Panc1 (cell line): ENCODE data around the gene TAB2. TPM values are rescaled to one million over a fixed set of nuclear protein-coding genes. Genes with fewer than 3 reads are reported as not detected.
"Not testable (repeated sequence)": the region's sequence is repeated elsewhere in the genome, so short reads cannot be mapped to it uniquely, and the experiment has no call there.

Experiments
- ATAC-seq: fragments of 200-7000 bp; cut with Tn5 transposase; 2 replicates; pipeline ENCODE4 v1.9.1; 2020; ENCODE audit warnings: mild to moderate bottlenecking, moderate library complexity
- BruUV-seq: library from RNA; stranded (reverse); fragments of 400-500 nt; replicated peaks from 2 replicates; lab custom pipeline; 2021; lab: Mats Ljungman, UMichigan
- CTCF ChIA-PET: fragments of 300-600 bp; sonication (Branson Sonifier 250); formaldehyde crosslinking; loops from one replicate; lab custom pipeline; 2022; ENCODE audit warnings: antibody characterized with exemption; lab: Charles Lee
- POLR2A ChIA-PET: fragments of 300-600 bp; sonication (Branson Sonifier 250); formaldehyde crosslinking; loops from one replicate; lab custom pipeline; 2022; ENCODE audit warnings: antibody characterized with exemption; lab: Charles Lee
- DNase-seq: peaks from one replicate; pipeline ENCODE4 v3.0.0-alpha.2; 2010; ENCODE audit warnings: low read depth, low spot score
- H3K27ac ChIP-seq: 2 replicates; pipeline ENCODE4 v1.5.1; 2011; ENCODE audit warnings: mild to moderate bottlenecking, low read length, inconsistent platforms
- H3K27me3 ChIP-seq: fragments of 200-500 bp; sonication (Bioruptor generic); 2 replicates; pipeline ENCODE4 v1.6.0; 2014; ENCODE audit warnings: low read length, inconsistent platforms; ENCODE audit not compliant: control insufficient read depth, insufficient read depth
- H3K36me3 ChIP-seq: fragments of 200-500 bp; sonication (Bioruptor generic); 2 replicates; pipeline ENCODE4 v1.5.1; 2014; ENCODE audit warnings: inconsistent platforms, mild to moderate bottlenecking, low read length, moderate library complexity; ENCODE audit not compliant: control insufficient read depth, insufficient read depth
- H3K4me1 ChIP-seq: 2 replicates; pipeline ENCODE4 v1.5.1; 2011; ENCODE audit warnings: inconsistent platforms, mild to moderate bottlenecking, low read length, moderate library complexity; ENCODE audit not compliant: control insufficient read depth, insufficient read depth
- H3K4me3 ChIP-seq, 2 experiments: 2 replicates each; pipeline ENCODE4 v1.5.1; 2011 to 2012; ENCODE audit warnings: low read depth in 2 of 2, low read length in 2 of 2, mild to moderate bottlenecking in 2 of 2, inconsistent platforms in 1 of 2, moderate library complexity in 1 of 2
- H3K9me3 ChIP-seq: fragments of 200-500 bp; sonication (Bioruptor generic); 2 replicates; pipeline ENCODE4 v1.5.1; 2014; ENCODE audit warnings: low read depth, mild to moderate bottlenecking, inconsistent platforms, low read length, moderate library complexity; ENCODE audit not compliant: control insufficient read depth, insufficient read depth
- CTCF ChIP-seq: fragments of 450-650 bp; IDR thresholded peaks from 2 replicates; pipeline ENCODE4 v1.5.1; 2017; ENCODE audit warnings: mild to moderate bottlenecking
- POLR2AphosphoS5 ChIP-seq: IDR thresholded peaks from 2 replicates; pipeline ENCODE4 v1.6.1; 2012; ENCODE audit warnings: mild to moderate bottlenecking, low read depth, low read length, moderate library complexity
- REST ChIP-seq, 2 experiments: IDR thresholded peaks; 2 replicates each; pipeline ENCODE4 v1.6.1; 2011 to 2012; ENCODE audit warnings: low read depth in 2 of 2, control low read depth in 1 of 2, low read length in 1 of 2, mild to moderate bottlenecking in 1 of 2, moderate library complexity in 1 of 2; ENCODE audit not compliant: insufficient read depth in 1 of 2
- SIN3A ChIP-seq: IDR thresholded peaks from 2 replicates; pipeline ENCODE4 v1.6.1; 2012; ENCODE audit warnings: low read depth, mild to moderate bottlenecking, low read length, moderate library complexity, borderline replicate concordance; ENCODE audit not compliant: insufficient read depth
- TCF7L2 ChIP-seq: IDR thresholded peaks from 2 replicates; pipeline ENCODE4 v1.6.1; 2011; ENCODE audit warnings: mild to moderate bottlenecking, low read depth, low read length, inconsistent platforms
- in situ Hi-C: cut with HindIII; loops from 2 replicates; pipeline ENCODE4 v1.10.0; 2016; ENCODE audit warnings: low sequenced_read_pairs, low pct_unique_long_range_greater_than_20kb
- intact Hi-C: fragments of 100-400 bp; cut with micrococcal nuclease; formaldehyde crosslinking; loops from one replicate; pipeline ENCODE4 v1.10.0; 2022; ENCODE audit not compliant: unreplicated experiment
- total RNA-seq: library from RNA; stranded (reverse); gene quantifications from one replicate; pipeline ENCODE4 v1.2.1, GENCODE V29; 2021; ENCODE audit not compliant: unreplicated experiment

Gene TAB2
- total RNA-seq, 1 experiment from 2014 or later, result 47.2 TPM

GRCh38 chr6:149459761-149460160, 142.2 kb downstream of the TAB2 start:
- 0 out of 2 replicates have a peak, but pooled peaks cover under 1% of the 10 kb centered on the region for H3K4me1 ChIP-seq
- H3K4me3 ChIP-seq, result no peak overlapping the region
- no peaks in the 10 kb centered on the region for H3K9me3 ChIP-seq
- ChIA-PET POLR2A (no interaction called here), CTCF (no interaction called here)
- no peak for DNase-seq
- TF ChIP-seq SIN3A (no peak), REST (IDR thresholded peaks at IDR 0.05; ENCODE audit: insufficient read depth in 1 of 2, low read depth in 2 of 2, low read length in 1 of 2) (no peak), TCF7L2 (no peak), CTCF (no peak), POLR2AphosphoS5 (no peak)
- ATAC-seq, result no peak
- BruUV-seq, result no TSS peak
- in situ Hi-C loops (no loop called here), intact Hi-C loops (no loop called here)
- no peaks in the 10 kb centered on the region for H3K36me3 ChIP-seq
- no peak overlapping the region for H3K27ac ChIP-seq
- peaks cover 3% of the 10 kb centered on the region; the same call in 1 of the 2 replicates for H3K27me3 ChIP-seq

GRCh38 chr6:149460249-149460648, 142.7 kb downstream of the TAB2 start:
- H3K27me3 ChIP-seq, ATAC-seq, CTCF ChIA-PET, H3K4me1 ChIP-seq, H3K27ac ChIP-seq, H3K9me3 ChIP-seq, DNase-seq, H3K36me3 ChIP-seq, intact Hi-C loops, POLR2A ChIA-PET, BruUV-seq, H3K4me3 ChIP-seq, in situ Hi-C loops: not testable (repeated sequence)

Other genes with a start within 250 kb of the TAB2 start
- 1.1 TPM for gene SUMO4, start 82.5 kb downstream of the TAB2 start, total RNA-seq
- gene ZC3H12D, start 167.3 kb downstream of the TAB2 start, total RNA-seq, result 0.26 TPM
- gene PPIL4, start 228.3 kb downstream of the TAB2 start, total RNA-seq, result 19.9 TPM
- 31.7 TPM for gene GINM1, start 248.7 kb downstream of the TAB2 start, total RNA-seq